Spinal cord (tissue), 10 donors: Measurements from ENCODE around the gene GMDS. TPM values are rescaled to one million over a fixed set of nuclear protein-coding genes. Genes with fewer than 3 reads are reported as not detected.

Experiments used
- DNase-seq, 6 donors: peaks; one replicate each; pipeline versions ENCODE4 v3.0.0 to v3.0.0-alpha.2; 2013 to 2015; ENCODE audit warnings: low spot score in 6 of 6, low read depth in 4 of 6
- H3K27ac ChIP-seq: one replicate; pipeline ENCODE4 v1.5.1; 2013; ENCODE audit warnings: low read depth, low read length, control low read depth
- H3K27me3 ChIP-seq: one replicate; pipeline ENCODE4 v1.6.1; 2013; ENCODE audit warnings: low read length; ENCODE audit not compliant: control insufficient read depth, insufficient read depth
- H3K36me3 ChIP-seq: one replicate; pipeline ENCODE4 v1.6.1; 2013; ENCODE audit warnings: low read length; ENCODE audit not compliant: control insufficient read depth, insufficient read depth
- H3K4me1 ChIP-seq: one replicate; pipeline ENCODE4 v1.6.1; 2013; ENCODE audit warnings: low read length; ENCODE audit not compliant: control insufficient read depth, insufficient read depth
- H3K4me3 ChIP-seq: one replicate; pipeline ENCODE4 v1.5.1; 2013; ENCODE audit warnings: low read depth, low read length, control low read depth
- H3K9me3 ChIP-seq: one replicate; pipeline ENCODE4 v1.6.1; 2013; ENCODE audit warnings: low read length; ENCODE audit not compliant: control insufficient read depth, insufficient read depth
- WGBS: methylation state at CpG from one replicate; pipeline ENCODE4 v1.1.5; 2013; ENCODE audit warnings: missing lambda C conversion rate; ENCODE audit not compliant: insufficient coverage; 5-methylcytosine and 5-hydroxymethylcytosine counted together
- polyA plus RNA-seq, 2 donors: library from polyadenylated mRNA; unstranded; fragments of 120-200 nt; gene quantifications; one replicate each; pipeline ENCODE4 v1.2.1, GENCODE V29; 2013; ENCODE audit not compliant: insufficient read length in 2 of 2
- total RNA-seq, 2 donors: library from RNA; depleted of rRNA in 1 of 2; stranded (reverse); fragments of 120-200 nt in 1 of 2; fragments of >200 nt in 1 of 2; gene quantifications; one replicate each; pipeline versions ENCODE4 v1.2.3 to v1.2.4, GENCODE V29; 2013 to 2014
- donor health status: healthy.

Gene GMDS
- total and polyA plus RNA-seq, 4 donors, result 35.3 to 87.4 (median 49.6) TPM

GRCh38 chr6:2047855-2048254, 197.6 kb downstream of the GMDS start:
- Histone ChIP-seq H3K27me3 (peaks cover 2% of the 10 kb centered on the region), H3K4me3 (no peak overlapping the region), H3K4me1 (no peaks in the 10 kb centered on the region), H3K9me3 (no peaks in the 10 kb centered on the region), H3K27ac (no peak overlapping the region), H3K36me3 (no peaks in the 10 kb centered on the region)
- 70% methylated on average over 2 of the region's 2 CpGs for WGBS
- DNase-seq, result no peak

- H3K9me3 ChIP-seq, result no peaks in the 10 kb centered on the region
- H3K27ac ChIP-seq, result no peak overlapping the region
- H3K4me1 ChIP-seq, result no peaks in the 10 kb centered on the region
- WGBS, result 83% methylated on average over 2 of the region's 4 CpGs
- no peaks in the 10 kb centered on the region for H3K36me3 ChIP-seq
- peaks cover 8% of the 10 kb centered on the region for H3K27me3 ChIP-seq
- H3K4me3 ChIP-seq, result no peak overlapping the region
- DNase-seq, result no peak
Measured at GRCh38 chr6:2044192-2044591, 201.2 kb downstream of the GMDS start.

GRCh38 chr6:2042956-2043648, 202.3 kb downstream of the GMDS start:
- no peak overlapping the region for H3K27ac ChIP-seq
- no peaks in the 10 kb centered on the region for H3K4me1 ChIP-seq
- H3K36me3 ChIP-seq, result no peaks in the 10 kb centered on the region
- no peak overlapping the region for H3K4me3 ChIP-seq
- no peak for DNase-seq
- 61% methylated on average over 4 of the region's 6 CpGs for WGBS
- no peaks in the 10 kb centered on the region for H3K9me3 ChIP-seq
- peaks cover 12% of the 10 kb centered on the region for H3K27me3 ChIP-seq

- WGBS, result 34% methylated on average over 5 of the region's 8 CpGs
- Histone ChIP-seq H3K9me3 (no peaks in the 10 kb centered on the region), H3K4me3 (no peak overlapping the region), H3K4me1 (no peaks in the 10 kb centered on the region), H3K27me3 (peaks cover 17% of the 10 kb centered on the region), H3K27ac (no peak overlapping the region), H3K36me3 (no peaks in the 10 kb centered on the region)
- peak in 2 of 6 donors; percentile 56 to 61 for DNase-seq
Measured at GRCh38 chr6:2038092-2038491, 207.3 kb downstream of the GMDS start.

- H3K4me3 ChIP-seq, result no peak overlapping the region
- peaks cover 17% of the 10 kb centered on the region for H3K27me3 ChIP-seq
- no peaks in the 10 kb centered on the region for H3K36me3 ChIP-seq
- 76% methylated on average over 3 of the region's 10 CpGs for WGBS
- H3K4me1 ChIP-seq, result no peaks in the 10 kb centered on the region
- H3K9me3 ChIP-seq, result no peaks in the 10 kb centered on the region
- DNase-seq, result peak in 2 of 6 donors; percentile 44 to 47
- no peak overlapping the region for H3K27ac ChIP-seq
Measured at GRCh38 chr6:2037237-2037926, 208.0 kb downstream of the GMDS start.

- H3K4me3 ChIP-seq, result no peak overlapping the region
- no CpG with 5 or more reads among the region's 6 CpGs for WGBS
Measured at GRCh38 chr6:2036710-2037023, 208.7 kb downstream of the GMDS start.

GRCh38 chr6:2035826-2036709, 209.3 kb downstream of the GMDS start:
- Histone ChIP-seq H3K36me3 (no peaks in the 10 kb centered on the region), H3K4me1 (no peaks in the 10 kb centered on the region), H3K4me3 (no peak overlapping the region), H3K9me3 (no peaks in the 10 kb centered on the region), H3K27ac (no peak overlapping the region), H3K27me3 (peaks cover 15% of the 10 kb centered on the region)
- DNase-seq, result peak in 1 of 6 donors; percentile 35
- WGBS, result 100% methylated on average over 2 of the region's 11 CpGs

More at GRCh38 chr6:2036710-2037023, 208.7 kb downstream of the GMDS start:
- Histone ChIP-seq H3K27ac (no peak overlapping the region), H3K4me1 (no peaks in the 10 kb centered on the region), H3K27me3 (peaks cover 15% of the 10 kb centered on the region), H3K36me3 (no peaks in the 10 kb centered on the region), H3K9me3 (no peaks in the 10 kb centered on the region)
- DNase-seq, result no peak

GRCh38 chr6:2035046-2035445, 210.4 kb downstream of the GMDS start:
- Histone ChIP-seq H3K9me3 (no peaks in the 10 kb centered on the region), H3K4me3 (no peak overlapping the region), H3K4me1 (no peaks in the 10 kb centered on the region), H3K36me3 (no peaks in the 10 kb centered on the region), H3K27me3 (peaks cover 17% of the 10 kb centered on the region), H3K27ac (no peak overlapping the region)
- 56% methylated on average over 1 of the region's 1 CpG for WGBS
- peak in 1 of 6 donors; percentile 73 for DNase-seq

GRCh38 chr6:2034256-2034655, 211.1 kb downstream of the GMDS start:
- no peak overlapping the region for H3K27ac ChIP-seq
- whole genome bisulfite sequencing, result 94% methylated on average over 3 of the region's 6 CpGs

More at GRCh38 chr6:2034256-2034655, 211.1 kb downstream of the GMDS start:
- no peak for DNase-seq
- H3K36me3 ChIP-seq, result no peaks in the 10 kb centered on the region
- no peaks in the 10 kb centered on the region for H3K4me1 ChIP-seq
- no peak overlapping the region for H3K4me3 ChIP-seq
- peaks cover 16% of the 10 kb centered on the region for H3K27me3 ChIP-seq
- no peaks in the 10 kb centered on the region for H3K9me3 ChIP-seq
